ENCODE measurements around the gene TMEM203. TPM values are rescaled to one million over a fixed set of nuclear protein-coding genes. Genes with fewer than 3 reads are reported as not detected.

TMEM203 gene
- total RNA-seq, 4 donors from 2014 or later: 18.9 to 42.1 (median 28.7) TPM

GRCh38 chr9:137158625-137159024 lies 46.8 kb downstream of the TMEM203 start:
- no peaks in the 10 kb centered on the region for H3K36me3 ChIP-seq
- DNase-seq: peak; percentile 41
- no peak overlapping the region for H3K27ac ChIP-seq
- peaks cover 86% of the 10 kb centered on the region for H3K27me3 ChIP-seq
- no peaks in the 10 kb centered on the region for H3K9me3 ChIP-seq
- H3K4me1 ChIP-seq: peaks cover 9 to 29% (median 27%) of the 10 kb centered on the region in 4 donors
- 20% methylated on average over 4 of the region's 4 CpGs; no CpG with 5 or more reads in 1 of the 2 donors for WGBS, 2 donors (ENCODE audit: low coverage in 1 of 2)
- intact Hi-C loops (cut with DNase I; ENCODE audit: low total_unique reads) (no loop called here), in situ Hi-C loops (cut with MboI; ENCODE audit: low pct_ligation_motif_present in 1 of 4, low pct_unique_long_range_greater_than_20kb in 1 of 4, low sequenced_read_pairs in 3 of 4) (no loop called here)
- TF ChIP-seq POLR2A (IDR thresholded peaks at IDR 0.05) (no peak), POLR2AphosphoS5 (IDR thresholded peaks at IDR 0.05) (no peak), EP300 (IDR thresholded peaks at IDR 0.05; ENCODE audit: low read depth) (no peak), CTCF (IDR thresholded peaks at IDR 0.05) (no peak)
- H3K4me3 ChIP-seq: no peak overlapping the region

GRCh38 chr9:137157618-137158415 lies 47.6 kb downstream of the TMEM203 start:
- Histone ChIP-seq H3K27ac (no peak overlapping the region), H3K4me3 (no peak overlapping the region), H3K36me3 (no peaks in the 10 kb centered on the region), H3K9me3 (no peaks in the 10 kb centered on the region), H3K4me1 (peaks cover 4 to 22% (median 19%) of the 10 kb centered on the region in 4 donors), H3K27me3 (peaks cover 78% of the 10 kb centered on the region)
- 18 to 46% methylated on average over 2 to 19 of the region's 19 CpGs for WGBS, 2 donors (ENCODE audit: low coverage in 1 of 2)
- in situ Hi-C loops (cut with MboI; ENCODE audit: low pct_ligation_motif_present in 1 of 4, low pct_unique_long_range_greater_than_20kb in 1 of 4, low sequenced_read_pairs in 3 of 4): no loop called here
- TF ChIP-seq POLR2A (IDR thresholded peaks at IDR 0.05) (no peak), EP300 (IDR thresholded peaks at IDR 0.05; ENCODE audit: low read depth) (no peak), CTCF (IDR thresholded peaks at IDR 0.05) (no peak), POLR2AphosphoS5 (IDR thresholded peaks at IDR 0.05) (no peak)
- DNase-seq: no peak
- intact Hi-C loops (cut with DNase I; ENCODE audit: low total_unique reads): no loop called here

GRCh38 chr9:137156567-137157375 lies 48.7 kb downstream of the TMEM203 start:
- peaks cover 68% of the 10 kb centered on the region for H3K27me3 ChIP-seq
- peak; percentile 32 for DNase-seq
- 20% methylated on average over 55 of the region's 65 CpGs; no CpG with 5 or more reads in 1 of the 2 donors for WGBS, 2 donors (ENCODE audit: low coverage in 1 of 2)
- in situ Hi-C loops (cut with MboI; ENCODE audit: low pct_ligation_motif_present in 1 of 4, low pct_unique_long_range_greater_than_20kb in 1 of 4, low sequenced_read_pairs in 3 of 4): no loop called here
- no peak overlapping the region for H3K4me3 ChIP-seq
- peaks cover 0 to 12% (median 8%) of the 10 kb centered on the region in 4 donors for H3K4me1 ChIP-seq
- TF ChIP-seq CTCF (IDR thresholded peaks at IDR 0.05): no peak
- no peak for TF ChIP-seq POLR2A (IDR thresholded peaks at IDR 0.05)
- TF ChIP-seq EP300 (IDR thresholded peaks at IDR 0.05; ENCODE audit: low read depth): no peak
- TF ChIP-seq POLR2AphosphoS5 (IDR thresholded peaks at IDR 0.05): no peak
- no peaks in the 10 kb centered on the region for H3K9me3 ChIP-seq
- no peak overlapping the region for H3K27ac ChIP-seq
- H3K36me3 ChIP-seq: no peaks in the 10 kb centered on the region
- intact Hi-C loops (cut with DNase I; ENCODE audit: low total_unique reads): no loop called here

Small RNAs within 50 kb of the gene (small RNA-seq; reads per million reads assigned to genes)
- 0 reads per million in 4 donors for gene MIR3621

Other genes with a start within 250 kb of the TMEM203 start
- 10 to 100 TPM in 3 of 4 donors, 1 to 10 TPM in 1; 6.8 to 59.1 (median 17.8) TPM for gene PTGDS, start 228.1 kb downstream of the TMEM203 start, total RNA-seq
- gene LCNL1, start 222.7 kb downstream of the TMEM203 start, total RNA-seq: under 1 TPM in 2 of 4 donors, not detected in 2; 0.27 to 0.75 TPM
- 10 to 100 TPM; 49.3 to 85.2 (median 66.0) TPM for gene PAXX, start 213.2 kb downstream of the TMEM203 start, total RNA-seq
- gene CLIC3, start 209.1 kb downstream of the TMEM203 start, total RNA-seq: 1 to 10 TPM in 2 of 4 donors, not detected in 2; 2.5 to 3.8 TPM
- 100 to 1,000 TPM in 2 of 4 donors, 10 to 100 TPM in 2; 51.1 to 204 (median 96.5) TPM for gene ABCA2, start 177.4 kb downstream of the TMEM203 start, total RNA-seq
- gene FUT7, start 173.6 kb downstream of the TMEM203 start, total RNA-seq: not detected
- gene NPDC1, start 159.5 kb downstream of the TMEM203 start, total RNA-seq: 100 to 1,000 TPM in 2 of 4 donors, 10 to 100 TPM in 2; 58.0 to 972 (median 274) TPM
- gene ENTPD2, start 151.6 kb downstream of the TMEM203 start, total RNA-seq: 10 to 100 TPM in 3 of 4 donors, 1 to 10 TPM in 1; 3.6 to 17.1 (median 14.1) TPM
- 10 to 100 TPM in 1 of 4 donors, 1 to 10 TPM in 2, under 1 TPM in 1; 0.37 to 37.2 (median 3.3) TPM for gene SAPCD2, start 135.1 kb downstream of the TMEM203 start, total RNA-seq
- 10 to 100 TPM in 2 of 4 donors, 1 to 10 TPM in 2; 6.4 to 28.8 (median 11.7) TPM for gene UAP1L1, start 128.1 kb downstream of the TMEM203 start, total RNA-seq
- gene MAN1B1, start 118.7 kb downstream of the TMEM203 start, total RNA-seq: 100 to 1,000 TPM in 1 of 4 donors, 10 to 100 TPM in 3; 56.5 to 106 (median 70.0) TPM
- gene DPP7, start 90.9 kb downstream of the TMEM203 start, total RNA-seq: 100 to 1,000 TPM in 2 of 4 donors, 10 to 100 TPM in 2; 54.2 to 141 (median 103) TPM
- gene GRIN1, start 66.5 kb downstream of the TMEM203 start, total RNA-seq: under 1 TPM in 1 of 4 donors, not detected in 3; 0.14 TPM
- gene LRRC26, start 35.6 kb downstream of the TMEM203 start, total RNA-seq: 100 to 1,000 TPM in 1 of 4 donors, 10 to 100 TPM in 3; 31.8 to 437 (median 64.8) TPM
- not detected for gene TMEM210, start 33.6 kb downstream of the TMEM203 start, total RNA-seq
- gene ANAPC2, start 17.1 kb downstream of the TMEM203 start, total RNA-seq: 100 to 1,000 TPM in 2 of 4 donors, 10 to 100 TPM in 2; 37.0 to 176 (median 70.3) TPM
- gene SSNA1, start 17.0 kb downstream of the TMEM203 start, total RNA-seq: 100 to 1,000 TPM in 2 of 4 donors, 10 to 100 TPM in 2; 93.5 to 104 (median 99.8) TPM
- 100 to 1,000 TPM in 2 of 4 donors, 10 to 100 TPM in 2; 76.2 to 228 (median 117) TPM for gene TPRN, start 4.9 kb downstream of the TMEM203 start, total RNA-seq
- 10 to 100 TPM; 14.3 to 47.5 (median 22.0) TPM for gene NDOR1, start 52 bp upstream of the TMEM203 start, total RNA-seq
- gene RNF208, start 16.6 kb upstream of the TMEM203 start, total RNA-seq: 10 to 100 TPM in 1 of 4 donors, 1 to 10 TPM in 2, not detected in 1; 2.3 to 26.5 (median 7.5) TPM
- not detected for gene CYSRT1, start 19.5 kb upstream of the TMEM203 start, total RNA-seq
- gene RNF224, start 21.9 kb upstream of the TMEM203 start, total RNA-seq: not detected
- not detected for gene SLC34A3, start 25.3 kb upstream of the TMEM203 start, total RNA-seq
- gene TUBB4B, start 35.6 kb upstream of the TMEM203 start, total RNA-seq: 100 to 1,000 TPM; 223 to 390 (median 348) TPM
- not detected for gene STPG3, start 45.6 kb upstream of the TMEM203 start, total RNA-seq
- 10 to 100 TPM; 28.1 to 90.5 (median 53.9) TPM for gene NELFB, start 49.7 kb upstream of the TMEM203 start, total RNA-seq
- 100 to 1,000 TPM in 1 of 4 donors, 10 to 100 TPM in 3; 49.2 to 121 (median 71.7) TPM for gene TOR4A, start 72.1 kb upstream of the TMEM203 start, total RNA-seq
- gene NRARP, start 96.6 kb upstream of the TMEM203 start, total RNA-seq: 100 to 1,000 TPM in 3 of 4 donors, 10 to 100 TPM in 1; 92.0 to 343 (median 134) TPM
- gene EXD3, start 217.5 kb upstream of the TMEM203 start, total RNA-seq: 100 to 1,000 TPM in 1 of 4 donors, 10 to 100 TPM in 3; 47.6 to 228 (median 74.2) TPM
- 10 to 100 TPM; 19.7 to 53.9 (median 40.8) TPM for gene NOXA1, start 217.7 kb upstream of the TMEM203 start, total RNA-seq
- 100 to 1,000 TPM in 1 of 4 donors, 10 to 100 TPM in 3; 20.7 to 109 (median 63.8) TPM for gene ENTPD8, start 235.7 kb upstream of the TMEM203 start, total RNA-seq